ENCODE results near the gene FKBP14. TPM values are rescaled to one million over a fixed set of nuclear protein-coding genes. Genes with fewer than 3 reads are reported as not detected.
"Not testable (repeated sequence)": the region's sequence is repeated elsewhere in the genome, so short reads cannot be mapped to it uniquely, and the experiment has no call there.

FKBP14 gene
- total RNA-seq, 1 donor from 2014 or later = 8.6 TPM

GRCh38 chr7:29971566-29972314 lies 54.8 kb downstream of the FKBP14 start:
- ATAC-seq (ENCODE audit: poor library complexity) (no peak), DNase-seq (no peak)
- intact Hi-C loops (cut with DNase I) = no loop called here

- intact Hi-C loops (cut with DNase I) = no loop called here
- ATAC-seq (ENCODE audit: poor library complexity) (no peak), DNase-seq (no peak)
Measured at GRCh38 chr7:29970158-29970557, 56.3 kb downstream of the FKBP14 start.

GRCh38 chr7:29969738-29970137 lies 56.8 kb downstream of the FKBP14 start:
- intact Hi-C loops (cut with DNase I) = no loop called here

GRCh38 chr7:29968683-29969395 lies 57.7 kb downstream of the FKBP14 start:
- DNase-seq (no peak), ATAC-seq (ENCODE audit: poor library complexity) (peak; percentile 29)
- intact Hi-C loops (cut with DNase I) = no loop called here

More at GRCh38 chr7:29969738-29970137, 56.8 kb downstream of the FKBP14 start:
- no peak for DNase-seq
- no peak for ATAC-seq (ENCODE audit: poor library complexity)

GRCh38 chr7:29965030-29965429 lies 61.5 kb downstream of the FKBP14 start:
- intact Hi-C loops (cut with DNase I) = no loop called here
- ATAC-seq (ENCODE audit: poor library complexity) = no peak
- no peak for DNase-seq

GRCh38 chr7:29962035-29962434 lies 64.5 kb downstream of the FKBP14 start:
- intact Hi-C loops (cut with DNase I) = no loop called here
- ATAC-seq (ENCODE audit: poor library complexity) = no peak
- no peak for DNase-seq

GRCh38 chr7:29961611-29962010 lies 64.9 kb downstream of the FKBP14 start:
- intact Hi-C loops (cut with DNase I); DNase-seq; ATAC-seq (ENCODE audit: poor library complexity): not testable (repeated sequence)

Other genes with a start within 250 kb of the FKBP14 start
- gene WIPF3, start 220.2 kb downstream of the FKBP14 start, total RNA-seq = 5.5 TPM
- 10.3 TPM for gene SCRN1, start 36.9 kb downstream of the FKBP14 start, total RNA-seq
- gene PLEKHA8, start 1.7 kb upstream of the FKBP14 start, total RNA-seq = 3.9 TPM
- gene MTURN, start 108.3 kb upstream of the FKBP14 start, total RNA-seq = 17.7 TPM

All from Right ventricle myocardium superior (tissue), 1 donor.